GM10266 (cell line): ENCODE data around the gene IL6R.
"Not testable (repeated sequence)": the region's sequence is repeated elsewhere in the genome, so short reads cannot be mapped to it uniquely, and the experiment has no call there.

Source experiments
- DNase-seq: peaks from one replicate; pipeline ENCODE4 v3.0.0; 2012; ENCODE audit errors: extremely low spot score
- CTCF ChIP-seq: IDR thresholded peaks from 2 replicates; pipeline ENCODE4 v1.5.1; 2012; ENCODE audit warnings: mild to moderate bottlenecking, low read depth; ENCODE audit not compliant: control insufficient read depth, insufficient read depth; ENCODE audit errors: missing control alignments

The IL6R gene

GRCh38 chr1:154485910-154486496 is 80.9 kb downstream of the IL6R start:
- no peak for TF ChIP-seq CTCF
- DNase-seq, result no peak

GRCh38 chr1:154486756-154487155 is 81.6 kb downstream of the IL6R start:
- not testable (repeated sequence) for DNase-seq

GRCh38 chr1:154488922-154489321 is 83.8 kb downstream of the IL6R start:
- no peak for TF ChIP-seq CTCF
- no peak for DNase-seq

- TF ChIP-seq CTCF, result no peak
- no peak for DNase-seq
Observed at GRCh38 chr1:154489695-154490274, 84.6 kb downstream of the IL6R start.

- no peak for DNase-seq
- no peak for TF ChIP-seq CTCF
Observed at GRCh38 chr1:154490317-154490716, 85.2 kb downstream of the IL6R start.

GRCh38 chr1:154492115-154492514 is 87.0 kb downstream of the IL6R start:
- TF ChIP-seq CTCF, result no peak
- DNase-seq, result peak; percentile 43

GRCh38 chr1:154493276-154493675 is 88.1 kb downstream of the IL6R start:
- peak; percentile 31 for DNase-seq
- TF ChIP-seq CTCF, result no peak
